HK-2 (cell line): ENCODE results near the gene SLC4A7.
"Not testable (repeated sequence)": the region's sequence is repeated elsewhere in the genome, so short reads cannot be mapped to it uniquely, and the experiment has no call there.

ENCODE experiments used
- DNase-seq: peaks from one replicate; pipeline ENCODE4 v3.0.0-alpha.2; 2018; ENCODE audit not compliant: unreplicated experiment

Gene SLC4A7

DNA sequence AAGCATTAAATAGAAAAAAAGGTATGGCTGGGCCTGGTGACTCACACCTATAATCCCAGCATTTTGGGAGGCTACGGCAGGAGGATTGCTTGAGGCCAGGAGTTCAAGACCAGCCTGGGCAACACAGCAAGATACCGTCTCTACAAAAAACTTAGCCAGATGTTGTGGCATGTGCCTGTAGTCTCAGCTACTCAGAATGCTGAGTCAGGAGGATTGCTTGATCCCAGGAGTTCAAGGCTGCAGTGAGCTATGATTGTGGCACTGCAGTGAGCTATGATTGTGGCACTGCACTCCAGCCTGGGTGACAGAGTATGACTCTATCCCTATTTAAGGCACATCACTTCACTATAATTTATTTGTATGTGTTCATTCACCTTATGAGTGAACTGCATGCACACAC is 54.3 kb downstream of the SLC4A7 start:
- no peak for DNase-seq

- DNase-seq = no peak
These were observed 55.7 kb downstream of the SLC4A7 start for GRCh38 chr3:27428446-27428845.

DNA sequence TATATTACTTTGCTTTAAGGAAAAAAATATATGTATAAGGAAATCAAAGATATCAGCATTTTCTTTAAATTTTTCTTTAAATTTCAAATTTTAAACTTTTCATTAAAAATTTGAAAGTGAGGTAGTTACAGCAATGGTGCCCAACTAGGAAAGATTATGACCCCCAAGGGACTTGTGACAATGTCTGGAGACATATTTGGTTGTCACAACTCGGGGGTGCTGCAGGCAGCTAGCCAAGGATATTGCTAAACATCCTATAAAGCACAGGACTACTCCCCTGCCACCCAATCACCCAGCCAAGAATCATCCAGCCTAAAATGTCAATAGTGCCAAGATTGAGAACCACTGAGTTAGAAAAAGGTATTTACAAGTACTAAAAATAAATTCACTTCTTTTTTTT is 57.3 kb downstream of the SLC4A7 start:
- DNase-seq = no peak

GRCh38 chr3:27425896-27426565 is 58.2 kb downstream of the SLC4A7 start:
- DNase-seq = no peak

DNA sequence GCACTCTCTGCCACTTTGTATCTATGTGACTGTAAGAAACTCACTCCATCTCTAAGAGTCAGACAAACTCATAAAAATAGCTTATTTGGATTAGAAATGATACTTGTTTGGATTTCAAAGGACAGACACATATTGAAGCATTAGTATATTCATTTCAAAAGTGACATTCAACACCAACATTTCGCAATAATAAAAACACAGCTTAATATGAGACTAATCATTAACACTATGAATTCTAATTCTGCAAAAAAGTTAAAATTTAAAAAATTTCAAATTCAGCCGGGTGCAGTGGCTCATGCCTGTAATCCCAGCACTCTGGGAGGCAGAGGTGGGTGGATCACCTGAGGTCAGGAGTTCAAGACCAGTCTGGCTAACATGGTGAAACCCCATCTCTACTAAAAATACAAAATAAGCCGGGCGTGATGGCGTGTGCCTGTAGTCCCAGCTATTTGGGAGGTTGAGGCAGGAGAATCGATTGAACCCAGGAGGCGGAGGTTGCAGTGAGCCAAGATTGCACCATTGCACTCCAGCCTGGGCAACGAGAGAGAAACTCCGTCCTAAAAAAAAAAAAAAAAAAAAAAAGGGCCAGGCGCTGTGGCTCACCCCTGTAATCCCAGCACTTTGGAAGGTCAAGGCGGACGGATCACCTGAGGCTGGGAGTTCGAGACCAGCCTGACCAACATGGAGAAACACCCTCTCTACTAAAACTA is 59.2 kb downstream of the SLC4A7 start:
- not testable (repeated sequence) for DNase-seq

DNA sequence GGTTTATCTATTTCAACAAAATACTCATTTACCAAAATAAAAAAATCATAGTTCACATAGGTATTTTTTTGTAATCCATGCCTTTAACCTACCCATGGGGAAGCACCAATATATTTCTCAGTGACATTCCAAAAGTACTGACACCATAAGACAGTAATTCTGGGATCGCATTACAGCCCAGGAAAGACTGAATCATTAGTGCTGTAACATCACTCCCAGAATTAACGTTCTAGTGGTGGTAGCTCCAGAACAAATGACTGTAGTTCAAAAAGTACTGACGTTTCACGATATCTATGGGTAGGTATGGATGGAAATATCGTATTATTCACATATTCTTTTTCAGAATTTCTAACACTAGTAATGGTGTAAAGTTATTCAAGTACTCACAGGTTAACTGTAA is 60.7 kb downstream of the SLC4A7 start:
- no peak for DNase-seq

DNA sequence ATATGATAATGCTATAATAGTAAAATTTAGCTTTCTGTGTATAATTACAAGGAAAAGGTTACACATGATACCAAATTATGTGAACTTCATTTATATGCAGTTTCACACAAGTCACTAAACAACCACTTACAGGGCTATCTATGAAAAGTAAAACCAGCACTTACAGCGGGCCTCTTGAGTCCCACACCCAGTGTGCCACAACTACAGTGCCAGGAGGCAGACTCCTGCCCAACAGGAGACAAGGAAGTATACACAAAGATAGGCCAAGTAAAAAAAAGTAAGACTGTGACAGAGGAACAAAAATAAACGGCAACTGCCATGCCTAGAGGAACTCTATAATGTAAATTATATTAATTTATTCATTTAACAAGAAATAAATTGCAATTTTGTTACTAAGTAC is 61.6 kb downstream of the SLC4A7 start:
- DNase-seq = no peak

GRCh38 chr3:27415202-27415601 is 69.0 kb downstream of the SLC4A7 start:
- DNase-seq = no peak

GRCh38 chr3:27392950-27393679 is 91.1 kb downstream of the SLC4A7 start:
- no peak for DNase-seq

DNA sequence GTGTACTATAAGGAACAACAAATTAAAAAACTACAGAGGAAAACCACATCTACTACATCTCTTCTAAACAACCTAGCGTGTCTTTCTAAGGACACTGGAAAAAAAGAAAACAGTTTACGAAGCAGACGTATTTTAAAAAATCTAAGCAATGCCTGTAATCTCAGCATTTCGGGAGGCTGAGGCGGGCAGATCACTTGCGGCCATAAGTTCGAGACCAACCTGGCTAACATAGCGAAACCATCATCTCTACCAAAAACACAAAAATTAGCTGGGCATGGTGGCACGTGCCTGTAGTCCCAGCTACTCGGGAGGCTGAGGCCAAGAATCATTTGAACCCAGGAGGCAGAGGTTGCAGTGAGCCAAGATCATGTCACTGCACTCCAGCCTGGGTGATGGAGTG is 91.8 kb downstream of the SLC4A7 start:
- not testable (repeated sequence) for DNase-seq

GRCh38 chr3:27391796-27392195 is 92.4 kb downstream of the SLC4A7 start:
- DNase-seq = no peak

GRCh38 chr3:27387625-27388024 is 96.6 kb downstream of the SLC4A7 start:
- DNase-seq = no peak

DNA sequence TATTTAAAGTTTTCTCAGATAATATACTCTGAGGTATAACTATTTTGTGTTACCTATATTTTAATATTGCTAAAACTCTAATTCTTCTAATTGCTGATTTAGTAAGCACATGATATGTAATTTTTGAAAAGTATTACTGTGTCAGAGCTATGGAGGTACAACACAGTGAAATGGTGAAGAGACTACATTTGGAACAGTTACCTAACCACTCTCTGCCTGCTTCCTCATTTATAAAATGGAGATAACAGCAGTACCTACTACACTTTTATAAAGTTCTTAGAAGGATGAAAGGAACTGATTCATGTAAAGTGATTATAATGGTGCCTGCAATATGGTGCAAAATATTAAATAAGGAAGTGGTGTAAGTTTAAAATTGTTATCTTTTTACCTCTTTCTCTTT is 98.7 kb downstream of the SLC4A7 start:
- DNase-seq = no peak

- no peak for DNase-seq
These were observed 100.0 kb downstream of the SLC4A7 start for GRCh38 chr3:27384191-27384590.

DNA sequence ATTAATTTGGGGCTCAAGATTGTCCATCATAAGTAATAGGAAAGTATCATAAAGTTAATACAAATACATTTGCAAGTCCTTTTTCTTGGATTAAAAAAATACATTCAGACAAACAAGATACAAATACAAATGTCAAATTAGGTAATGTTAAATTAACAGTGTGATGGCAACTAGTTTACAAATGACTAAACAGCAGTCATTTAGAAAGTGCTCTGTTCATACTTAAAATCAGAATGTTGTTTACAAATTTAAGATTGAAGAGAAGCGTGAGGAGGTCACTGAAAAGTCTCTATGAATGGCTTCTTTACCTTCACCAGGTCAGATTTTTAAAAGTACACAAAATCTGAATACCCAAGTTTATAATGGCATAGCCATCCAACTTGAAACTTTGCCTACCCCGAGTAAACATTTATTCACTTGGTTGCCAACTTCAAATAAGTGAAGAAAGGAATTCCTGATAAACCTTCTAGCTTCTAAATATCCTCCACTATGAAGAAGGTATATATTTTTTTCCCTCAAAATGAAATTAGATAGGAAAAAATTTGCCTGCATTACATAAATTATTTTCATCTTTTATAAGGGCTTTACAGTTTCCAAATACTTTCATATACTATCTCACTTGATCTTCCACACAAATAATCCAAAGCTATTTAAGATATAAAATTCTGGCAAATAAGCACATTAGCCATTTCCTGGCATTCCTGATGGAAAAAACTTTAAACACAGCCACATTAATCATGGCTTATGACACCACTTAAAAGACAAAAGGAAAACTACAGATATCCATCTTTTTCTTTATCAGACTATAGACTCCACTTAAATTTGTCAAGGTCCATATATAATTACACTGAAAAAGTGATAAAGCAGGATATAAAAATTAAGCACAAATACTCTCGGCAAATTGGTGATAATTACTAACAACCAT is 103.5 kb downstream of the SLC4A7 start:
- DNase-seq = no peak

GRCh38 chr3:27378331-27378730 is 105.9 kb downstream of the SLC4A7 start:
- no peak for DNase-seq

- DNase-seq = no peak
These were observed 107.9 kb downstream of the SLC4A7 start for GRCh38 chr3:27376109-27376772.

GRCh38 chr3:27368831-27369607 is 115.2 kb downstream of the SLC4A7 start, which contains the start of gene NEK10:
TSS of gene NEK10 (minus strand) at chr3:27369383. CDS start at chr3:27352882, 16,501 bp downstream.
- peak; percentile 89 for DNase-seq

GRCh38 chr3:27366062-27366591 is 118.1 kb downstream of the SLC4A7 start:
- no peak for DNase-seq
